Measurements from ENCODE around the gene KRTAP5-6.
"Not testable (repeated sequence)": the region's sequence is repeated elsewhere in the genome, so short reads cannot be mapped to it uniquely, and the experiment has no call there.

The KRTAP5-6 gene

GRCh38 chr11:1662699-1663283 is 34.2 kb upstream of the KRTAP5-6 start:
- not testable (repeated sequence) for DNase-seq

- no peak for DNase-seq
Measured at GRCh38 chr11:1665313-1665712, 31.7 kb upstream of the KRTAP5-6 start.

GRCh38 chr11:1667121-1667850 is 29.7 kb upstream of the KRTAP5-6 start:
- DNase-seq: no peak

GRCh38 chr11:1667906-1668305 is 29.1 kb upstream of the KRTAP5-6 start:
- no peak for DNase-seq

GRCh38 chr11:1668911-1669473 is 28.0 kb upstream of the KRTAP5-6 start:
- DNase-seq: no peak

GRCh38 chr11:1669546-1670218 is 27.3 kb upstream of the KRTAP5-6 start:
- no peak for DNase-seq

- not testable (repeated sequence) for DNase-seq
Measured at GRCh38 chr11:1670457-1670856, 26.5 kb upstream of the KRTAP5-6 start.

GRCh38 chr11:1670905-1671371 is 26.1 kb upstream of the KRTAP5-6 start:
- no peak for DNase-seq

- DNase-seq: no peak
Measured at GRCh38 chr11:1671658-1672057, 25.3 kb upstream of the KRTAP5-6 start.

GRCh38 chr11:1672613-1673350 is 24.2 kb upstream of the KRTAP5-6 start:
- DNase-seq: no peak

- DNase-seq: no peak
Measured at GRCh38 chr11:1673446-1674172, 23.4 kb upstream of the KRTAP5-6 start.

- no peak for DNase-seq
Measured at GRCh38 chr11:1674173-1675131, 22.5 kb upstream of the KRTAP5-6 start.

- DNase-seq: no peak
Measured at GRCh38 chr11:1675536-1676228, 21.3 kb upstream of the KRTAP5-6 start.

- DNase-seq: no peak
Measured at GRCh38 chr11:1676229-1676740, 20.7 kb upstream of the KRTAP5-6 start.

GRCh38 chr11:1679881-1680280 is 17.1 kb upstream of the KRTAP5-6 start:
- DNase-seq: no peak

- DNase-seq: no peak
Measured at GRCh38 chr11:1682225-1682905, 14.6 kb upstream of the KRTAP5-6 start.

GRCh38 chr11:1683216-1683615 is 13.8 kb upstream of the KRTAP5-6 start:
- not testable (repeated sequence) for DNase-seq

GRCh38 chr11:1683904-1684572 is 13.0 kb upstream of the KRTAP5-6 start:
- not testable (repeated sequence) for DNase-seq

All from hematopoietic multipotent progenitor cell treated with erythropoietin and hydrocortisone succinate and interleukin-3 and kit ligand, for 6 days (in vitro differentiated cells).